ENCODE results near the gene HTR2A.

- no peak for TF ChIP-seq CTCF (IDR thresholded peaks at IDR 0.05)
- TF ChIP-seq POLR2A (IDR thresholded peaks at IDR 0.05), result no peak
Measured at GRCh38 chr13:46796129-46796514, 100.7 kb downstream of the HTR2A start.

All from testis (tissue), 2 donors.